ENCODE data around the gene ADH1B.
A peak's percentile ranks its signal among the peaks of the same experiment; 100 is the strongest.

The ADH1B gene

GRCh38 chr4:99305638-99306400 lies 15.4 kb downstream of the ADH1B start:
- H3K9ac ChIP-seq (ENCODE audit: low read length) = no peak overlapping the region
- no peak overlapping the region for H3K4ac ChIP-seq (ENCODE audit: low read depth, low read length)
- no peaks in the 10 kb centered on the region for H3K79me2 ChIP-seq (ENCODE audit: control insufficient read depth, insufficient read depth, low read length, poor library complexity)
- H3K79me1 ChIP-seq (ENCODE audit: low read length) = no peaks in the 10 kb centered on the region
- no peak overlapping the region for H3K4me2 ChIP-seq (ENCODE audit: low read length)
- no peak overlapping the region for H4K91ac ChIP-seq (ENCODE audit: low read depth, low read length)
- H3K4me1 ChIP-seq (ENCODE audit: control insufficient read depth in 1 of 2, insufficient read depth in 2 of 2, low read length in 2 of 2) = no peaks in the 10 kb centered on the region
- no peak overlapping the region for H3K4me3 ChIP-seq (ENCODE audit: low read depth, low read length)
- no peak for DNase-seq
- H4K8ac ChIP-seq (ENCODE audit: low read depth, low read length) = no peak overlapping the region
- no peak overlapping the region for H2BK5ac ChIP-seq (ENCODE audit: low read depth, low read length, poor library complexity)
- no peak overlapping the region for H3K23ac ChIP-seq (ENCODE audit: low read length)
- no peak overlapping the region for H3K18ac ChIP-seq (ENCODE audit: low read length)
- no peak overlapping the region for H2AFZ ChIP-seq (ENCODE audit: insufficient read depth, low read length, poor library complexity)
- WGBS (ENCODE audit: extremely low coverage, insufficient coverage, insufficient read length) = no CpG with 5 or more reads among the region's 11 CpGs
- H3K9me3 ChIP-seq (ENCODE audit: insufficient read depth, low read depth, low read length) = no peaks in the 10 kb centered on the region
- H2BK120ac ChIP-seq (ENCODE audit: insufficient read depth, low read length, poor library complexity) = no peak overlapping the region
- H2AK5ac ChIP-seq (ENCODE audit: low read length) = no peak overlapping the region
- no peak overlapping the region for H3K14ac ChIP-seq (ENCODE audit: low read length)
- no peaks in the 10 kb centered on the region for H3K36me3 ChIP-seq (ENCODE audit: control insufficient read depth in 1 of 2, insufficient read depth in 2 of 2, low read length in 2 of 2)
- H3K27ac ChIP-seq (ENCODE audit: low read depth, low read length) = no peak overlapping the region
- H3K27me3 ChIP-seq (ENCODE audit: insufficient read depth, low read length) = no peaks in the 10 kb centered on the region
- H2BK12ac ChIP-seq (ENCODE audit: low read length) = no peak overlapping the region
- H4K12ac ChIP-seq (ENCODE audit: low read depth, low read length) = no peak overlapping the region

- Histone ChIP-seq H3K36me3 (ENCODE audit: control insufficient read depth in 1 of 2, insufficient read depth in 2 of 2, low read length in 2 of 2) (no peaks in the 10 kb centered on the region), H3K4me1 (ENCODE audit: control insufficient read depth in 1 of 2, insufficient read depth in 2 of 2, low read length in 2 of 2) (no peaks in the 10 kb centered on the region), H3K4me3 (ENCODE audit: low read depth, low read length) (no peak overlapping the region), H3K18ac (ENCODE audit: low read length) (no peak overlapping the region), H3K23ac (ENCODE audit: low read length) (no peak overlapping the region), H4K8ac (ENCODE audit: low read depth, low read length) (no peak overlapping the region), H3K27me3 (ENCODE audit: insufficient read depth, low read length) (no peaks in the 10 kb centered on the region), H2BK5ac (ENCODE audit: low read depth, low read length, poor library complexity) (no peak overlapping the region), H4K91ac (ENCODE audit: low read depth, low read length) (no peak overlapping the region), H3K27ac (ENCODE audit: low read depth, low read length) (no peak overlapping the region), H3K9ac (ENCODE audit: low read length) (no peak overlapping the region), H4K12ac (ENCODE audit: low read depth, low read length) (no peak overlapping the region), H3K79me2 (ENCODE audit: control insufficient read depth, insufficient read depth, low read length, poor library complexity) (no peaks in the 10 kb centered on the region), H3K14ac (ENCODE audit: low read length) (no peak overlapping the region), H3K4me2 (ENCODE audit: low read length) (no peak overlapping the region), H3K4ac (ENCODE audit: low read depth, low read length) (no peak overlapping the region), H2AK5ac (ENCODE audit: low read length) (no peak overlapping the region), H2BK120ac (ENCODE audit: insufficient read depth, low read length, poor library complexity) (no peak overlapping the region), H3K79me1 (ENCODE audit: low read length) (no peaks in the 10 kb centered on the region), H2BK12ac (ENCODE audit: low read length) (no peak overlapping the region), H2AFZ (ENCODE audit: insufficient read depth, low read length, poor library complexity) (no peak overlapping the region), H3K9me3 (ENCODE audit: insufficient read depth, low read depth, low read length) (no peaks in the 10 kb centered on the region)
- no CpG with 5 or more reads among the region's 7 CpGs for WGBS (ENCODE audit: extremely low coverage, insufficient coverage, insufficient read length)
- DNase-seq = peak in 1 of 2 donors; percentile 9
Measured at GRCh38 chr4:99301376-99302164, 19.6 kb downstream of the ADH1B start.

- Histone ChIP-seq H3K9me3 (ENCODE audit: insufficient read depth, low read depth, low read length) (no peaks in the 10 kb centered on the region), H3K27ac (ENCODE audit: low read depth, low read length) (no peak overlapping the region), H3K36me3 (ENCODE audit: control insufficient read depth in 1 of 2, insufficient read depth in 2 of 2, low read length in 2 of 2) (no peaks in the 10 kb centered on the region), H3K4ac (ENCODE audit: low read depth, low read length) (no peak overlapping the region), H3K14ac (ENCODE audit: low read length) (no peak overlapping the region), H2AK5ac (ENCODE audit: low read length) (no peak overlapping the region), H3K4me1 (ENCODE audit: control insufficient read depth in 1 of 2, insufficient read depth in 2 of 2, low read length in 2 of 2) (no peaks in the 10 kb centered on the region), H4K12ac (ENCODE audit: low read depth, low read length) (no peak overlapping the region), H3K9ac (ENCODE audit: low read length) (no peak overlapping the region), H3K18ac (ENCODE audit: low read length) (no peak overlapping the region), H2BK120ac (ENCODE audit: insufficient read depth, low read length, poor library complexity) (no peak overlapping the region), H3K27me3 (ENCODE audit: insufficient read depth, low read length) (no peaks in the 10 kb centered on the region), H3K79me1 (ENCODE audit: low read length) (no peaks in the 10 kb centered on the region), H3K4me2 (ENCODE audit: low read length) (no peak overlapping the region), H2AFZ (ENCODE audit: insufficient read depth, low read length, poor library complexity) (no peak overlapping the region), H4K91ac (ENCODE audit: low read depth, low read length) (no peak overlapping the region), H3K23ac (ENCODE audit: low read length) (no peak overlapping the region), H4K8ac (ENCODE audit: low read depth, low read length) (no peak overlapping the region), H3K79me2 (ENCODE audit: control insufficient read depth, insufficient read depth, low read length, poor library complexity) (no peaks in the 10 kb centered on the region), H2BK5ac (ENCODE audit: low read depth, low read length, poor library complexity) (no peak overlapping the region), H2BK12ac (ENCODE audit: low read length) (no peak overlapping the region), H3K4me3 (ENCODE audit: low read depth, low read length) (no peak overlapping the region)
- WGBS (ENCODE audit: extremely low coverage, insufficient coverage, insufficient read length) = no CpG with 5 or more reads among the region's 4 CpGs
- DNase-seq = peak; percentile 10 to 51
Measured at GRCh38 chr4:99300934-99301333, 20.3 kb downstream of the ADH1B start.

GRCh38 chr4:99293357-99293756 lies 27.8 kb downstream of the ADH1B start:
- Histone ChIP-seq H3K79me1 (ENCODE audit: low read length) (no peaks in the 10 kb centered on the region), H4K8ac (ENCODE audit: low read depth, low read length) (no peak overlapping the region), H3K23ac (ENCODE audit: low read length) (no peak overlapping the region), H2AK5ac (ENCODE audit: low read length) (no peak overlapping the region), H3K4me1 (ENCODE audit: control insufficient read depth in 1 of 2, insufficient read depth in 2 of 2, low read length in 2 of 2) (no peaks in the 10 kb centered on the region), H3K79me2 (ENCODE audit: control insufficient read depth, insufficient read depth, low read length, poor library complexity) (no peaks in the 10 kb centered on the region), H3K9ac (ENCODE audit: low read length) (no peak overlapping the region), H2BK120ac (ENCODE audit: insufficient read depth, low read length, poor library complexity) (no peak overlapping the region), H3K14ac (ENCODE audit: low read length) (no peak overlapping the region), H3K4me2 (ENCODE audit: low read length) (no peak overlapping the region), H2AFZ (ENCODE audit: insufficient read depth, low read length, poor library complexity) (no peak overlapping the region), H4K91ac (ENCODE audit: low read depth, low read length) (no peak overlapping the region), H3K4ac (ENCODE audit: low read depth, low read length) (no peak overlapping the region), H3K27ac (ENCODE audit: low read depth, low read length) (no peak overlapping the region), H4K12ac (ENCODE audit: low read depth, low read length) (no peak overlapping the region), H3K9me3 (ENCODE audit: insufficient read depth, low read depth, low read length) (no peaks in the 10 kb centered on the region), H3K36me3 (ENCODE audit: control insufficient read depth in 1 of 2, insufficient read depth in 2 of 2, low read length in 2 of 2) (no peaks in the 10 kb centered on the region), H2BK12ac (ENCODE audit: low read length) (no peak overlapping the region), H3K27me3 (ENCODE audit: insufficient read depth, low read length) (no peaks in the 10 kb centered on the region), H3K18ac (ENCODE audit: low read length) (no peak overlapping the region), H2BK5ac (ENCODE audit: low read depth, low read length, poor library complexity) (no peak overlapping the region), H3K4me3 (ENCODE audit: low read depth, low read length) (no peak overlapping the region)
- WGBS (ENCODE audit: extremely low coverage, insufficient coverage, insufficient read length) = no CpG with 5 or more reads among the region's 5 CpGs
- DNase-seq = no peak

All from trophoblast cell (in vitro differentiated cells and primary cell).